MCF 10A (cell line): ENCODE measurements around the gene OBSL1. TPM values are rescaled to one million over a fixed set of nuclear protein-coding genes. Genes with fewer than 3 reads are reported as not detected.

Experiments used
- BruUV-seq: library from RNA; stranded (reverse); fragments of 400-500 nt; replicated peaks from 2 replicates; lab custom pipeline; 2021; lab: Mats Ljungman, UMichigan
- CTCF ChIA-PET: fragments of 300-600 bp; sonication (Branson Sonifier 250); formaldehyde crosslinking; extraction: SDS; loops from one replicate; lab custom pipeline; 2021; ENCODE audit warnings: antibody characterized with exemption, inconsistent platforms; lab: Yijun Ruan, JAX
- POLR2A ChIA-PET: fragments of 300-600, 350-650 bp; sonication (Branson Sonifier 250); formaldehyde crosslinking; extraction: SDS; loops from one replicate; lab custom pipeline; 2020; ENCODE audit warnings: antibody characterized with exemption, inconsistent platforms; lab: Yijun Ruan, JAX
- DNase-seq: peaks from one replicate; pipeline ENCODE4 v3.0.0-alpha.2; 2018; ENCODE audit not compliant: unreplicated experiment
- H3K27ac Mint-ChIP-seq: one replicate; pipeline ENCODE4 v1.8.0; 2022; ENCODE audit warnings: mild to moderate bottlenecking, low read depth, mixed read lengths; ENCODE audit not compliant: unreplicated experiment
- H3K27me3 Mint-ChIP-seq: one replicate; pipeline ENCODE4 v1.8.0; 2022; ENCODE audit warnings: mixed read lengths; ENCODE audit not compliant: insufficient read depth, unreplicated experiment
- H3K36me3 Mint-ChIP-seq: one replicate; pipeline ENCODE4 v1.8.0; 2022; ENCODE audit warnings: mild to moderate bottlenecking, moderate library complexity, mixed read lengths; ENCODE audit not compliant: insufficient read depth, unreplicated experiment
- H3K4me1 Mint-ChIP-seq: one replicate; pipeline ENCODE4 v1.8.0; 2022; ENCODE audit warnings: mixed read lengths; ENCODE audit not compliant: insufficient read depth, unreplicated experiment
- H3K4me3 Mint-ChIP-seq: one replicate; pipeline ENCODE4 v1.8.0; 2022; ENCODE audit warnings: mild to moderate bottlenecking, moderate library complexity, mixed read lengths; ENCODE audit not compliant: unreplicated experiment
- H3K9me3 Mint-ChIP-seq: one replicate; pipeline ENCODE4 v1.8.0; 2022; ENCODE audit warnings: mixed read lengths; ENCODE audit not compliant: unreplicated experiment
- CTCF ChIP-seq: fragments of 200-600 bp; IDR thresholded peaks from one replicate; pipeline ENCODE4 v1.8.0; 2022; ENCODE audit warnings: antibody characterized with exemption, mild to moderate bottlenecking; ENCODE audit not compliant: unreplicated experiment
- intact Hi-C: fragments of 100-400 bp; cut with micrococcal nuclease; formaldehyde crosslinking; loops from 2 replicates; pipeline ENCODE4 v1.14.1; 2022
- total RNA-seq: library from RNA; stranded (reverse); gene quantifications from 2 replicates; pipeline ENCODE4 v1.2.3, GENCODE V29; 2022

OBSL1 gene
- total RNA-seq, 1 experiment from 2014 or later = 29.0 TPM

GRCh38 chr2:219597552-219598307 is 26.4 kb upstream of the OBSL1 start, which contains the start of gene STK11IP:
STK11IP (plus strand) TSS chr2:219597857; CDS start chr2:219598120, 263 bp downstream.
- H3K27ac Mint-ChIP-seq = peak within 1 kb of the TSS; percentile 98
- peaks cover 7% of the 10 kb centered on the region for H3K36me3 Mint-ChIP-seq
- no peak for TF ChIP-seq CTCF
- peak; percentile 98 for DNase-seq
- no peaks in the 10 kb centered on the region for H3K9me3 Mint-ChIP-seq
- H3K27me3 Mint-ChIP-seq = no peaks in the 10 kb centered on the region
- H3K4me3 Mint-ChIP-seq = peak within 1 kb of the TSS; percentile 96
- POLR2A ChIA-PET = interaction anchor here (0.6 to 4.0 kb wide), 35 partner anchors 10 to 1923 kb away, joined by 3 to 49 read pairs (median 4); partner anchors contain the start of genes ANKZF1, ATG9A, CHPF and CNPPD1
- CTCF ChIA-PET = interaction anchor here (0.6 to 2.8 kb wide), 8 partner anchors 36 to 552 kb away, joined by 3 to 19 read pairs (median 4); no protein-coding TSS in a partner anchor
- intact Hi-C loops = loop anchor here (1.0 to 5.0 kb wide), 2 partner anchors 56 to 90 kb away; no protein-coding TSS in a partner anchor
- no TSS peak for BruUV-seq
- no peaks in the 10 kb centered on the region for H3K4me1 Mint-ChIP-seq

- Mint-ChIP-seq H3K27me3 (no peaks in the 10 kb centered on the region), H3K36me3 (peaks cover 6% of the 10 kb centered on the region), H3K4me3 (peak overlapping the region; percentile 96), H3K27ac (peak overlapping the region; percentile 98), H3K9me3 (no peaks in the 10 kb centered on the region), H3K4me1 (no peaks in the 10 kb centered on the region)
- no peak for DNase-seq
- intact Hi-C loops = loop anchor here (1.0 to 5.0 kb wide), 2 partner anchors 56 to 90 kb away; no protein-coding TSS in a partner anchor
- BruUV-seq = TSS peak; percentile 86
- CTCF ChIA-PET = interaction anchor here (0.5 to 2.8 kb wide), 9 partner anchors 35 to 551 kb away, joined by 3 to 19 read pairs (median 4); no protein-coding TSS in a partner anchor
- POLR2A ChIA-PET = interaction anchor here (0.7 to 4.0 kb wide), 30 partner anchors 10 to 673 kb away, joined by 3 to 49 read pairs (median 5); partner anchors contain the start of genes CHPF, CNPPD1, GLB1L and GMPPA
- TF ChIP-seq CTCF = no peak
These were observed 25.7 kb upstream of the OBSL1 start for GRCh38 chr2:219596954-219597551.

GRCh38 chr2:219595256-219595655 is 23.9 kb upstream of the OBSL1 start:
- H3K9me3 Mint-ChIP-seq = no peaks in the 10 kb centered on the region
- ChIA-PET CTCF (interaction anchor here (0.5 to 3.7 kb wide), 5 partner anchors 33 to 203 kb away, joined by 3 to 19 read pairs (median 3); no protein-coding TSS in a partner anchor), POLR2A (interaction anchor here (0.7 to 1.5 kb wide), 3 partner anchors 24 to 1529 kb away, joined by 3 to 5 read pairs (median 4); partner anchors contain the start of genes OBSL1 and TMEM198)
- H3K4me3 Mint-ChIP-seq = no peak overlapping the region
- no peaks in the 10 kb centered on the region for H3K36me3 Mint-ChIP-seq
- TF ChIP-seq CTCF = no peak
- intact Hi-C loops = loop anchor here (5.0 kb wide), 1 partner anchor 92 kb away; no protein-coding TSS in a partner anchor
- no peak overlapping the region for H3K27ac Mint-ChIP-seq
- BruUV-seq = no TSS peak
- H3K4me1 Mint-ChIP-seq = no peaks in the 10 kb centered on the region
- no peak for DNase-seq
- no peaks in the 10 kb centered on the region for H3K27me3 Mint-ChIP-seq
